22Rv1 (cell line): ENCODE measurements around the gene CCDC24.

Source experiments
- ZFX ChIP-seq: fragments of 450-650 bp; IDR thresholded peaks from 2 replicates; pipeline ENCODE4 v1.6.1; 2017; ENCODE audit warnings: antibody characterized with exemption, borderline replicate concordance
- TF ChIP-seq, protein P1 (sequence below): fragments of 450-650 bp; IDR thresholded peaks from 2 replicates; pipeline ENCODE4 v1.5.1; 2017; ENCODE audit warnings: mild to moderate bottlenecking

DNA sequence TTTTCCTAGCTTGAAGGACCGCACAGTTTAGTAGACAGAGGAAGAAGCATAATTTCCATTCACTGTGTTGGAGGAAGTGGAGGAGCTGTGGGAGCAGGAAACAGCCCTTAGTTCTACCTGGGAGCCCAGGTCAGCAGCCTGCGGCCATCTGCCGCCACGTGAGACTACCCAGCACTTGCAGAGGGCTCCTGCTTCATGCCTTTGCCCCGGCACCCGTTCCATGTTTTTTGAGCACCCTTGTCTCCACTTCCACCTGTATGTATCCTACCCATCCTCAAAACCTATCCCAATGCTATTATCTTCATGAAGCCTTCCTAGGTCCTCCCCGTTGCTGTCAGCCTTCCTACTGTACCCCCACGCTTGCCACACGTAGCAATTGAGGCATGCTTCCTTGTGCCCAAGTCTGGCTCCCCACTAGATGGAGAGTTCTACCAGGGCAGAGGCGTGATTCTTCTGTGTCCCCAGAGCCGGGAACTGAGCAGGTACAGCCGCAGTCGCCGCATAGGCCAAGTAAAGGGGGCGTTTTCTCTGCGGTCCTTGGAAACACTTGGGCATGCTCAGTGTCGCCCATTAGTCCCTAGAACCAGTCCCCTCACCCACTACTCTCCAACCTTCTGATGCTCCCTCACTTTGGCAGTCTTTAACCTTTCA, 38.0 kb downstream of the CCDC24 start:
- TF ChIP-seq, protein P1, sequence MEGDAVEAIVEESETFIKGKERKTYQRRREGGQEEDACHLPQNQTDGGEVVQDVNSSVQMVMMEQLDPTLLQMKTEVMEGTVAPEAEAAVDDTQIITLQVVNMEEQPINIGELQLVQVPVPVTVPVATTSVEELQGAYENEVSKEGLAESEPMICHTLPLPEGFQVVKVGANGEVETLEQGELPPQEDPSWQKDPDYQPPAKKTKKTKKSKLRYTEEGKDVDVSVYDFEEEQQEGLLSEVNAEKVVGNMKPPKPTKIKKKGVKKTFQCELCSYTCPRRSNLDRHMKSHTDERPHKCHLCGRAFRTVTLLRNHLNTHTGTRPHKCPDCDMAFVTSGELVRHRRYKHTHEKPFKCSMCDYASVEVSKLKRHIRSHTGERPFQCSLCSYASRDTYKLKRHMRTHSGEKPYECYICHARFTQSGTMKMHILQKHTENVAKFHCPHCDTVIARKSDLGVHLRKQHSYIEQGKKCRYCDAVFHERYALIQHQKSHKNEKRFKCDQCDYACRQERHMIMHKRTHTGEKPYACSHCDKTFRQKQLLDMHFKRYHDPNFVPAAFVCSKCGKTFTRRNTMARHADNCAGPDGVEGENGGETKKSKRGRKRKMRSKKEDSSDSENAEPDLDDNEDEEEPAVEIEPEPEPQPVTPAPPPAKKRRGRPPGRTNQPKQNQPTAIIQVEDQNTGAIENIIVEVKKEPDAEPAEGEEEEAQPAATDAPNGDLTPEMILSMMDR, result no peak
- no peak for TF ChIP-seq ZFX
